Measurements from ENCODE around the gene OR51E2.

Gene OR51E2

DNA sequence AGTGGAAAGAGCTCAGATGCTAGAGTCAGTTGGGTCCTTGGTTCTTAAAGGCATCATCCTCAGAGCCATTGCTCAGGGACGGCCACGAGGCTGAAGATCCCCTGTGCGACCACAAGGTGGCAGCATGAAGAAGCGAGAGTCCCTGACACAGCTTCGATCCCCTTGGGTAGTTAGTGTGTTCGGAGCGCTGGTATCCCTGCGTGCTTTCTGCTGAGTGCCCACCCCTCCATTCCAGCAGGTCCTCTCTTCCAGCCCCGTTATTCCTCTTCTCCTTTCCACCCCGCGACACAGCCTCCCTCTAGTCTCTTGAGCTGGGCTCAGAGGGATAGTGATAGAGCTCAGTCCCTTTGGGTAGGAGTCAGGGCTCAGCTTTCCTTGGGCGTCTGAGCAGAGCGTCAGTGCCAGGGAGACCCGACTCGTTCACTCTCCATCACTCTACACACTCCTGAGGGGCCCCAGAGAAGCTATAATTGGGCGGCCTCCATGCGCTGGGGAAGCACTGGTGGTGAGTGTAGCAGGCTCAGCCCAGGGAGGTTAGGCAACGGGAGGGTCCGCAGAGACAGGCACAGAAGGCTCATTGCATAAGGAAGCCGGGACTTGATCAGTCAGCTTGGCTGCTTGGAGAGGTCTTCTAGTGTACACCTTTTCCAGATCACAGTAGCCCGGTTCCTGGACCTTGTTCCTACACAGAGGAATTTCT lies 60.5 kb downstream of the OR51E2 start, which contains the start of gene OR51D1:
Gene OR51D1, plus strand, starts transcription at position 516 of the 700 bp plus-strand sequence. CDS start 2,314 bp downstream, outside the sequence.
- no peak within 1 kb of the TSS for H3K4me3 ChIP-seq (ENCODE audit: control insufficient read depth, low read depth, low read length)
- peak; percentile 68 for DNase-seq (ENCODE audit: low read depth)
- TF ChIP-seq, protein P1, sequence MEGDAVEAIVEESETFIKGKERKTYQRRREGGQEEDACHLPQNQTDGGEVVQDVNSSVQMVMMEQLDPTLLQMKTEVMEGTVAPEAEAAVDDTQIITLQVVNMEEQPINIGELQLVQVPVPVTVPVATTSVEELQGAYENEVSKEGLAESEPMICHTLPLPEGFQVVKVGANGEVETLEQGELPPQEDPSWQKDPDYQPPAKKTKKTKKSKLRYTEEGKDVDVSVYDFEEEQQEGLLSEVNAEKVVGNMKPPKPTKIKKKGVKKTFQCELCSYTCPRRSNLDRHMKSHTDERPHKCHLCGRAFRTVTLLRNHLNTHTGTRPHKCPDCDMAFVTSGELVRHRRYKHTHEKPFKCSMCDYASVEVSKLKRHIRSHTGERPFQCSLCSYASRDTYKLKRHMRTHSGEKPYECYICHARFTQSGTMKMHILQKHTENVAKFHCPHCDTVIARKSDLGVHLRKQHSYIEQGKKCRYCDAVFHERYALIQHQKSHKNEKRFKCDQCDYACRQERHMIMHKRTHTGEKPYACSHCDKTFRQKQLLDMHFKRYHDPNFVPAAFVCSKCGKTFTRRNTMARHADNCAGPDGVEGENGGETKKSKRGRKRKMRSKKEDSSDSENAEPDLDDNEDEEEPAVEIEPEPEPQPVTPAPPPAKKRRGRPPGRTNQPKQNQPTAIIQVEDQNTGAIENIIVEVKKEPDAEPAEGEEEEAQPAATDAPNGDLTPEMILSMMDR (conservative IDR thresholded peaks at IDR 0.05; ENCODE audit: control insufficient read depth, insufficient read depth, low read depth, low read length) = peak; percentile 87

DNA sequence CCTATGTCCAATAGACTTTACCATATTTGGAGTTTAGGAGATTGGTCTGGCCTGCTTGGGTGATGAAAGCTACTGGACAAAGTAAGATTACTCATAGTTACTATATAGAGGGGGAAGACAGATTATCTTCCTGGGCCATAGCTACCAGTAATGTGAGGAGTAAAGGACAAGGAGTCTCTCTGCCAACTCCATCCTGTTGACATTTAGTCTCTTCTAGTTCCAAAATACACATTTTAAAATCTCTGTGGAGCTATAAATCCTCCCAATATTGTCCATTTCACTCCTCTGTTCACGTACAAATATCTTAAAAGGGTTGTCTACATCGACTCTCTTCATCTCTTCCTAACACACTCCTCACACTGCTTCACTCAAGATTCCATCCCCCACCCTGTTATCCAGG lies 61.5 kb downstream of the OR51E2 start:
- DNase-seq (ENCODE audit: low read depth) = no peak
- TF ChIP-seq, protein P1 (conservative IDR thresholded peaks at IDR 0.05; ENCODE audit: control insufficient read depth, insufficient read depth, low read depth, low read length) = no peak
- no peak overlapping the region for H3K4me3 ChIP-seq (ENCODE audit: control insufficient read depth, low read depth, low read length)
